Measurements from ENCODE around the gene KLF16. TPM values are rescaled to one million over a fixed set of nuclear protein-coding genes. Genes with fewer than 3 reads are reported as not detected.

The KLF16 gene
- total and polyA plus RNA-seq, 2 experiments from 2014 or later = 8.9 to 20.2 TPM

GRCh38 chr19:1840541-1841115, 22.8 kb downstream of the KLF16 start:
- TF ChIP-seq CREB1 (CRISPR knock-in tag; IDR thresholded peaks at IDR 0.05; ENCODE audit: low read depth) (no peak), EZH2phosphoT487 (IDR thresholded peaks at IDR 0.05; ENCODE audit: unreplicated experiment) (no peak), NANOG (IDR thresholded peaks at IDR 0.05; ENCODE audit: borderline replicate concordance) (no peak), ETS1 (IDR thresholded peaks at IDR 0.05) (no peak), EZH2 (IDR thresholded peaks at IDR 0.05; ENCODE audit: low read depth, unreplicated experiment) (no peak), POLR2AphosphoS5 (IDR thresholded peaks at IDR 0.05; ENCODE audit: low read depth) (no peak), CTCF (conservative IDR thresholded peaks at IDR 0.05; ENCODE audit: low read depth in 2 of 2) (no peak), ZNF331 (CRISPR knock-in tag; IDR thresholded peaks at IDR 0.05; ENCODE audit: low read depth) (no peak), STAT1 (IDR thresholded peaks at IDR 0.05; ENCODE audit: unreplicated experiment) (no peak), ZNF114 (CRISPR knock-in tag; IDR thresholded peaks at IDR 0.05) (no peak), REST (IDR thresholded peaks at IDR 0.05; ENCODE audit: unreplicated experiment) (no peak), JUNB (IDR thresholded peaks at IDR 0.05; ENCODE audit: unreplicated experiment) (no peak)
- TF ChIP-seq, protein P1, sequence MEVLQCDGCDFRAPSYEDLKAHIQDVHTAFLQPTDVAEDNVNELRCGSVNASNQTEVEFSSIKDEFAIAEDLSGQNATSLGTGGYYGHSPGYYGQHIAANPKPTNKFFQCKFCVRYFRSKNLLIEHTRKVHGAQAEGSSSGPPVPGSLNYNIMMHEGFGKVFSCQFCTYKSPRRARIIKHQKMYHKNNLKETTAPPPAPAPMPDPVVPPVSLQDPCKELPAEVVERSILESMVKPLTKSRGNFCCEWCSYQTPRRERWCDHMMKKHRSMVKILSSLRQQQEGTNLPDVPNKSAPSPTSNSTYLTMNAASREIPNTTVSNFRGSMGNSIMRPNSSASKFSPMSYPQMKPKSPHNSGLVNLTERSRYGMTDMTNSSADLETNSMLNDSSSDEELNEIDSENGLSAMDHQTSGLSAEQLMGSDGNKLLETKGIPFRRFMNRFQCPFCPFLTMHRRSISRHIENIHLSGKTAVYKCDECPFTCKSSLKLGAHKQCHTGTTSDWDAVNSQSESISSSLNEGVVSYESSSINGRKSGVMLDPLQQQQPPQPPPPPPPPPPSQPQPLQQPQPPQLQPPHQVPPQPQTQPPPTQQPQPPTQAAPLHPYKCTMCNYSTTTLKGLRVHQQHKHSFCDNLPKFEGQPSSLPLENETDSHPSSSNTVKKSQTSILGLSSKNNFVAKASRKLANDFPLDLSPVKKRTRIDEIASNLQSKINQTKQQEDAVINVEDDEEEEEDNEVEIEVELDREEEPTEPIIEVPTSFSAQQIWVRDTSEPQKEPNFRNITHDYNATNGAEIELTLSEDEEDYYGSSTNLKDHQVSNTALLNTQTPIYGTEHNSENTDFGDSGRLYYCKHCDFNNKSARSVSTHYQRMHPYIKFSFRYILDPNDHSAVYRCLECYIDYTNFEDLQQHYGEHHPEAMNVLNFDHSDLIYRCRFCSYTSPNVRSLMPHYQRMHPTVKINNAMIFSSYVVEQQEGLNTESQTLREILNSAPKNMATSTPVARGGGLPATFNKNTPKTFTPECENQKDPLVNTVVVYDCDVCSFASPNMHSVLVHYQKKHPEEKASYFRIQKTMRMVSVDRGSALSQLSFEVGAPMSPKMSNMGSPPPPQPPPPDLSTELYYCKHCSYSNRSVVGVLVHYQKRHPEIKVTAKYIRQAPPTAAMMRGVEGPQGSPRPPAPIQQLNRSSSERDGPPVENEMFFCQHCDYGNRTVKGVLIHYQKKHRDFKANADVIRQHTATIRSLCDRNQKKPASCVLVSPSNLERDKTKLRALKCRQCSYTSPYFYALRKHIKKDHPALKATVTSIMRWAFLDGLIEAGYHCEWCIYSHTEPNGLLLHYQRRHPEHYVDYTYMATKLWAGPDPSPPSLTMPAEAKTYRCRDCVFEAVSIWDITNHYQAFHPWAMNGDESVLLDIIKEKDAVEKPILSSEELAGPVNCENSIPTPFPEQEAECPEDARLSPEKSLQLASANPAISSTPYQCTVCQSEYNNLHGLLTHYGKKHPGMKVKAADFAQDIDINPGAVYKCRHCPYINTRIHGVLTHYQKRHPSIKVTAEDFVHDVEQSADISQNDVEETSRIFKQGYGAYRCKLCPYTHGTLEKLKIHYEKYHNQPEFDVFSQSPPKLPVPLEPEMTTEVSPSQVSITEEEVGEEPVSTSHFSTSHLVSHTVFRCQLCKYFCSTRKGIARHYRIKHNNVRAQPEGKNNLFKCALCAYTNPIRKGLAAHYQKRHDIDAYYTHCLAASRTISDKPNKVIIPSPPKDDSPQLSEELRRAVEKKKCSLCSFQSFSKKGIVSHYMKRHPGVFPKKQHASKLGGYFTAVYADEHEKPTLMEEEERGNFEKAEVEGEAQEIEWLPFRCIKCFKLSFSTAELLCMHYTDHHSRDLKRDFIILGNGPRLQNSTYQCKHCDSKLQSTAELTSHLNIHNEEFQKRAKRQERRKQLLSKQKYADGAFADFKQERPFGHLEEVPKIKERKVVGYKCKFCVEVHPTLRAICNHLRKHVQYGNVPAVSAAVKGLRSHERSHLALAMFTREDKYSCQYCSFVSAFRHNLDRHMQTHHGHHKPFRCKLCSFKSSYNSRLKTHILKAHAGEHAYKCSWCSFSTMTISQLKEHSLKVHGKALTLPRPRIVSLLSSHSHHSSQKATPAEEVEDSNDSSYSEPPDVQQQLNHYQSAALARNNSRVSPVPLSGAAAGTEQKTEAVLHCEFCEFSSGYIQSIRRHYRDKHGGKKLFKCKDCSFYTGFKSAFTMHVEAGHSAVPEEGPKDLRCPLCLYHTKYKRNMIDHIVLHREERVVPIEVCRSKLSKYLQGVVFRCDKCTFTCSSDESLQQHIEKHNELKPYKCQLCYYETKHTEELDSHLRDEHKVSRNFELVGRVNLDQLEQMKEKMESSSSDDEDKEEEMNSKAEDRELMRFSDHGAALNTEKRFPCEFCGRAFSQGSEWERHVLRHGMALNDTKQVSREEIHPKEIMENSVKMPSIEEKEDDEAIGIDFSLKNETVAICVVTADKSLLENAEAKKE (CRISPR knock-in tag; IDR thresholded peaks at IDR 0.05) = no peak
- no peak overlapping the region for H3K4me3 ChIP-seq
- DNase-seq (ENCODE audit: low spot score) (no peak), ATAC-seq (no peak)
- no peak overlapping the region for H3K4me3 Mint-ChIP-seq
- no peaks in the 10 kb centered on the region for H3K9me2 ChIP-seq (ENCODE audit: insufficient read depth)
- no peak overlapping the region for H3K4me2 ChIP-seq
- H3K27ac Mint-ChIP-seq = peak overlapping the region; percentile 28; the same call in 1 of the 2 replicates
- H3K27ac ChIP-seq (ENCODE audit: low read depth) = no peak overlapping the region
- peaks cover 10% of the 10 kb centered on the region for H3F3A ChIP-seq (replicated peaks; ENCODE audit: low read depth)
- no peaks in the 10 kb centered on the region; the same call in 1 of the 2 replicates for H3K4me1 ChIP-seq (ENCODE audit: insufficient read depth)
- H3K36me3 Mint-ChIP-seq (ENCODE audit: low read depth) = no peaks in the 10 kb centered on the region; the same call in 2 of the 3 replicates
- H3K9me3 Mint-ChIP-seq = no peaks in the 10 kb centered on the region
- peaks cover 8% of the 10 kb centered on the region for H3K27me3 Mint-ChIP-seq (ENCODE audit: insufficient read depth, low read depth, poor library complexity)
- H4K20me1 ChIP-seq (replicated peaks; ENCODE audit: insufficient read depth) = peaks cover 23% of the 10 kb centered on the region
- H3K27me3 ChIP-seq (ENCODE audit: insufficient read depth) = no peaks in the 10 kb centered on the region
- H3K36me3 ChIP-seq (ENCODE audit: insufficient read depth) = no peaks in the 10 kb centered on the region
- H3K4me1 Mint-ChIP-seq = peaks cover 9% of the 10 kb centered on the region
- H2AFZ ChIP-seq = no peak overlapping the region
- peaks cover 94% of the 10 kb centered on the region for H3K79me2 ChIP-seq (replicated peaks; ENCODE audit: insufficient read depth)

Measured in GM23338 (cell line).